CD4-positive, CD25-positive, alpha-beta regulatory T cell (primary cell): ENCODE measurements around the gene SEPHS2. TPM values are rescaled to one million over a fixed set of nuclear protein-coding genes. Genes with fewer than 3 reads are reported as not detected.

ENCODE experiments used
- ATAC-seq, 2 donors: fragments of 150-1000 bp; cut with Tn5 transposase; one replicate each; pipeline ENCODE4 v1.10.0; 2021; ENCODE audit warnings: low read depth in 2 of 2, moderate number of reproducible peaks in 2 of 2, moderate library complexity in 1 of 2
- DNase-seq, 3 donors: peaks; one replicate each; pipeline versions ENCODE4 v3.0.0 to v3.0.0-alpha.2; 2012 to 2022; ENCODE audit warnings: mixed read lengths in 1 of 3
- H3K27ac ChIP-seq: one replicate; pipeline ENCODE4 v1.7.0; 2013; ENCODE audit warnings: mild to moderate bottlenecking, low read length; ENCODE audit not compliant: insufficient read depth, poor library complexity, severe bottlenecking
- H3K27me3 ChIP-seq: one replicate; pipeline ENCODE4 v1.7.0; 2013; ENCODE audit warnings: low read length; ENCODE audit not compliant: control insufficient read depth, insufficient read depth
- H3K36me3 ChIP-seq: one replicate; pipeline ENCODE4 v1.7.0; 2013; ENCODE audit warnings: mild to moderate bottlenecking, low read length, moderate library complexity; ENCODE audit not compliant: control insufficient read depth, insufficient read depth
- H3K4me1 ChIP-seq: 2 replicates; pipeline ENCODE4 v1.7.0; 2013; ENCODE audit warnings: mild to moderate bottlenecking, low read length; ENCODE audit not compliant: insufficient read depth, control insufficient read depth, poor library complexity, severe bottlenecking
- H3K4me3 ChIP-seq: one replicate; pipeline ENCODE4 v1.7.0; 2013; ENCODE audit warnings: low read depth, mild to moderate bottlenecking, low read length, moderate library complexity
- H3K9me3 ChIP-seq, 2 experiments: 1 replicate in 1 of 2; 2 replicates in 1 of 2; pipeline ENCODE4 v1.7.0; 2013; ENCODE audit warnings: low read length in 2 of 2, mild to moderate bottlenecking in 1 of 2, moderate library complexity in 1 of 2; ENCODE audit not compliant: control insufficient read depth in 2 of 2
- H3K27ac Mint-ChIP-seq, 3 donors: one replicate each; pipeline ENCODE4 v1.8.0; 2020 to 2022; ENCODE audit warnings: mild to moderate bottlenecking in 3 of 3, mixed read lengths in 3 of 3, moderate library complexity in 2 of 3
- H3K27me3 Mint-ChIP-seq: one replicate; pipeline ENCODE4 v1.8.0; 2022; ENCODE audit warnings: mild to moderate bottlenecking, mixed read lengths
- H3K36me3 Mint-ChIP-seq: one replicate; pipeline ENCODE4 v1.8.0; 2020; ENCODE audit warnings: mixed read lengths
- H3K4me1 Mint-ChIP-seq, 4 donors: one replicate each; pipeline ENCODE4 v1.8.0; 2020 to 2022; ENCODE audit warnings: mixed read lengths in 4 of 4, mild to moderate bottlenecking in 1 of 4
- H3K4me3 Mint-ChIP-seq, 4 donors: one replicate each; pipeline ENCODE4 v1.8.0; 2020 to 2022; ENCODE audit warnings: mild to moderate bottlenecking in 4 of 4, mixed read lengths in 4 of 4, moderate library complexity in 3 of 4
- H3K9me3 Mint-ChIP-seq, 7 donors: one replicate each; pipeline ENCODE4 v1.8.0; 2020 to 2022; ENCODE audit warnings: mixed read lengths in 7 of 7, mild to moderate bottlenecking in 3 of 7, moderate library complexity in 2 of 7
- polyA plus RNA-seq, 4 donors: library from polyadenylated mRNA; unstranded; fragments of 300-500 nt; fragmentation: Illumina TruSeq; gene quantifications; one replicate each; pipeline ENCODE4 v1.2.3, GENCODE V29; 2021
- total RNA-seq: library from RNA; stranded (reverse); gene quantifications from one replicate; pipeline ENCODE4 v1.2.3, GENCODE V29; 2022

Gene SEPHS2
- total and polyA plus RNA-seq, 5 donors from 2014 or later = 26.0 to 89.8 (median 79.1) TPM

GRCh38 chr16:30428055-30428454, 17.6 kb downstream of the SEPHS2 start:
- no peaks in the 10 kb centered on the region for H3K9me3 Mint-ChIP-seq
- H3K27me3 Mint-ChIP-seq = no peaks in the 10 kb centered on the region
- ATAC-seq = no peak
- H3K4me3 Mint-ChIP-seq = peak overlapping the region in 3 of 4 donors; percentile 61 to 71 (median 65)
- Histone ChIP-seq H3K27me3 (no peaks in the 10 kb centered on the region), H3K27ac (no peak overlapping the region), H3K36me3 (peaks cover 16% of the 10 kb centered on the region), H3K4me1 (peaks cover 20% of the 10 kb centered on the region), H3K4me3 (no peak overlapping the region), H3K9me3 (no peaks in the 10 kb centered on the region)
- H3K4me1 Mint-ChIP-seq = peaks cover 4 to 12% (median 9%) of the 10 kb centered on the region in 4 donors
- peaks cover 25% of the 10 kb centered on the region for H3K36me3 Mint-ChIP-seq
- no peak for DNase-seq
- H3K27ac Mint-ChIP-seq = peak overlapping the region; percentile 7 to 63 (median 28)

- Histone ChIP-seq H3K36me3 (peaks cover 16% of the 10 kb centered on the region), H3K4me3 (no peak overlapping the region), H3K4me1 (peaks cover 16% of the 10 kb centered on the region), H3K27me3 (no peaks in the 10 kb centered on the region), H3K27ac (no peak overlapping the region), H3K9me3 (no peaks in the 10 kb centered on the region)
- H3K36me3 Mint-ChIP-seq = peaks cover 25% of the 10 kb centered on the region
- peak overlapping the region in 1 of 4 donors; percentile 53 for H3K4me3 Mint-ChIP-seq
- DNase-seq (no peak), ATAC-seq (no peak)
- no peaks in the 10 kb centered on the region for H3K9me3 Mint-ChIP-seq
- peak overlapping the region; percentile 42 to 53 (median 52) for H3K27ac Mint-ChIP-seq
- no peaks in the 10 kb centered on the region for H3K27me3 Mint-ChIP-seq
- peaks cover 3 to 28% (median 9%) of the 10 kb centered on the region in 4 donors for H3K4me1 Mint-ChIP-seq
Observed at GRCh38 chr16:30421010-30421409, 24.7 kb downstream of the SEPHS2 start.

GRCh38 chr16:30418350-30419181, 27.1 kb downstream of the SEPHS2 start:
- no peaks in the 10 kb centered on the region for H3K9me3 Mint-ChIP-seq
- no peaks in the 10 kb centered on the region for H3K9me3 ChIP-seq
- peaks cover 16% of the 10 kb centered on the region for H3K4me1 ChIP-seq
- H3K36me3 Mint-ChIP-seq = peaks cover 13% of the 10 kb centered on the region
- H3K4me1 Mint-ChIP-seq = peaks cover 3 to 22% (median 10%) of the 10 kb centered on the region in 4 donors
- no peaks in the 10 kb centered on the region for H3K27me3 ChIP-seq
- ATAC-seq (no peak), DNase-seq (no peak)
- peak overlapping the region; percentile 45 to 70 (median 66) for H3K4me3 Mint-ChIP-seq
- peaks cover 7% of the 10 kb centered on the region for H3K36me3 ChIP-seq
- peak overlapping the region; percentile 75 to 86 (median 79) for H3K27ac Mint-ChIP-seq
- H3K27me3 Mint-ChIP-seq = no peaks in the 10 kb centered on the region
- H3K4me3 ChIP-seq = no peak overlapping the region
- peak overlapping the region; percentile 82 for H3K27ac ChIP-seq

- Mint-ChIP-seq H3K27ac (peak overlapping the region in 2 of 3 donors; percentile 5 to 84), H3K4me3 (peak overlapping the region in 3 of 4 donors; percentile 70 to 83 (median 75)), H3K27me3 (no peaks in the 10 kb centered on the region), H3K4me1 (peaks cover 3 to 22% (median 10%) of the 10 kb centered on the region in 4 donors), H3K36me3 (peaks cover 13% of the 10 kb centered on the region), H3K9me3 (no peaks in the 10 kb centered on the region)
- Histone ChIP-seq H3K27ac (peak overlapping the region; percentile 82), H3K4me3 (peak overlapping the region; percentile 59), H3K27me3 (no peaks in the 10 kb centered on the region), H3K36me3 (peaks cover 3% of the 10 kb centered on the region), H3K4me1 (peaks cover 16% of the 10 kb centered on the region), H3K9me3 (no peaks in the 10 kb centered on the region)
- ATAC-seq (peak; percentile 92), DNase-seq (peak; percentile 79 to 97 (median 91))
Observed at GRCh38 chr16:30417529-30418349, 27.9 kb downstream of the SEPHS2 start.

GRCh38 chr16:30416624-30417528, 28.8 kb downstream of the SEPHS2 start:
- ATAC-seq (no peak), DNase-seq (no peak)
- Mint-ChIP-seq H3K9me3 (no peaks in the 10 kb centered on the region), H3K36me3 (peaks cover 17% of the 10 kb centered on the region), H3K4me3 (peak overlapping the region; percentile 61 to 83 (median 72)), H3K4me1 (peaks cover 3 to 27% (median 12%) of the 10 kb centered on the region in 4 donors), H3K27me3 (no peaks in the 10 kb centered on the region), H3K27ac (peak overlapping the region in 2 of 3 donors; percentile 60 to 84)
- peak overlapping the region; percentile 59 for H3K4me3 ChIP-seq
- no peaks in the 10 kb centered on the region for H3K9me3 ChIP-seq
- peaks cover 16% of the 10 kb centered on the region for H3K4me1 ChIP-seq
- H3K36me3 ChIP-seq = peaks cover under 1% of the 10 kb centered on the region
- peak overlapping the region; percentile 82 for H3K27ac ChIP-seq
- H3K27me3 ChIP-seq = no peaks in the 10 kb centered on the region

GRCh38 chr16:30416047-30416603, 29.5 kb downstream of the SEPHS2 start:
- no peaks in the 10 kb centered on the region for H3K9me3 Mint-ChIP-seq
- Histone ChIP-seq H3K27me3 (no peaks in the 10 kb centered on the region), H3K9me3 (no peaks in the 10 kb centered on the region), H3K36me3 (peaks cover 5% of the 10 kb centered on the region), H3K4me1 (peaks cover 16% of the 10 kb centered on the region), H3K27ac (no peak overlapping the region), H3K4me3 (no peak overlapping the region)
- H3K27me3 Mint-ChIP-seq = no peaks in the 10 kb centered on the region
- no peak for DNase-seq
- peak overlapping the region in 3 of 4 donors; percentile 0 to 83 (median 26) for H3K4me3 Mint-ChIP-seq
- peaks cover 15% of the 10 kb centered on the region for H3K36me3 Mint-ChIP-seq
- peak overlapping the region; percentile 24 to 84 (median 60) for H3K27ac Mint-ChIP-seq
- peaks cover 3 to 27% (median 13%) of the 10 kb centered on the region in 4 donors for H3K4me1 Mint-ChIP-seq
- no peak for ATAC-seq
